ENCODE data around the gene GAS2L3. TPM values are rescaled to one million over a fixed set of nuclear protein-coding genes. Genes with fewer than 3 reads are reported as not detected.
A peak's percentile ranks its signal among the peaks of the same experiment; 100 is the strongest.

Gene GAS2L3
- total and polyA plus RNA-seq, 7 donors: 0.26 to 1.8 (median 0.61) TPM

DNA sequence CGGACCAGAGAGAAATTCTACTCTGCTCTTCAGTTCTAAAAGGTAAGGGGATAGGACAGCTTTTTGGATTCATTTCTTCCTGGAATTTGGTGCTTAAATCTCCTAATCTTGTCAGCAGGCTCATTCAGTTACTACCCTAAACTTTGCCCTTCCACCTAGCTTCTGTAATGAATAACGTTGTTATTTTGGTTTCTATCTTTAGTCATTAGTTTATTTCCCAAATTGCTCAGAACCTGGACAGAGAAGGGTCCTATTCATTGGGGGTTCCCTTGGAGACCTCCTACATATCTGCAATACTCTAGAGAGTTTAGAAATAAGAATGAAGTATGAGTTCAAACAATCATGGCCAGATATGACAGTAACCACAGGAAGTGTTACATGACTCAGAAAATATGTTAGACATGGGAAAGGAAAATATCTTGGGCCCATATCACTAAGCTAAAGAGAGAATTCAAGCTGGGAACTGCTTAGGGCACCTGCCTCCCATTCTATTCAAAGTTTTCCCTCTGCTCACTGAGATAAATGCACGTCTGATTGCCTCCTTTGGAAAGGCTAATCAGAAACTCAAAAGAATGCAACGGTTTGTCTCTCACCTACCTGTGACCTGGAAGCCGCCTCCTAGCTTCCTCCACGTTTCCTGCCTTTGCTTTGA is 87.9 kb downstream of the GAS2L3 start:
- no peak overlapping the region for H3K4me3 ChIP-seq
- H3K4me1 ChIP-seq: no peaks in the 10 kb centered on the region
- no peak overlapping the region for H3K27ac ChIP-seq
- TF ChIP-seq CTCF (IDR thresholded peaks at IDR 0.05): no peak
- intact Hi-C loops (cut with DNase I): no loop called here
- H3K9me3 ChIP-seq: peaks cover 7% of the 10 kb centered on the region
- no peaks in the 10 kb centered on the region for H3K27me3 ChIP-seq (ENCODE audit: insufficient read depth in 3 of 3, low read length in 2 of 3)
- no peak for DNase-seq
- no peaks in the 10 kb centered on the region for H3K36me3 ChIP-seq (ENCODE audit: insufficient read depth in 1 of 2, low read depth in 1 of 2)
- no peak for ATAC-seq
- WGBS, 3 donors: 42% methylated on average over 6 of the region's 6 CpGs

DNA sequence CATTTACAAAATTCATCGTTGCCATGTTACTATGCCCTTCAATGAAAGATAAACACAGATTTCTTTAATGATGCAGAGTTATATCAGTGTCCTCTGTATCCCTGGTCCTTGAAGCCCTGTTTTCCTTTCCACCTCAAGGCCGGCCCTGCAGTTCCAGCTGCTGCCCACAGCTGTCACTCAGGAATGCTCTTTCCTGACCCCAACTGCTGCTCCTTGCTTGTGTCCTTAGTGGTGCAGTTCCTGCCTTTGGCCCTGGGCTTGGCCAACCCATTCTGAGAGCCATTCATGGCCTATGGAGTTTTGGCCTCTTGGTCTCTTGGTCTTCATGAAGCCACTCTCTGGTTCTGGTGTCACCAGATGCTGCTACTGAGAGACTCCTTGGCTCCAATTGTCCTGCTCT is 93.1 kb downstream of the GAS2L3 start:
- WGBS, 3 donors: 46 to 63% (median 58%) methylated on average over 2 of the region's 2 CpGs
- intact Hi-C loops (cut with DNase I): no loop called here

GRCh38 chr12:100668945-100669536 is 95.6 kb downstream of the GAS2L3 start:
- Histone ChIP-seq H3K36me3 (ENCODE audit: insufficient read depth in 1 of 2, low read depth in 1 of 2) (no peaks in the 10 kb centered on the region), H3K9me3 (no peaks in the 10 kb centered on the region), H3K4me1 (no peaks in the 10 kb centered on the region), H3K27ac (no peak overlapping the region), H3K4me3 (no peak overlapping the region), H3K27me3 (ENCODE audit: insufficient read depth in 3 of 3, low read length in 2 of 3) (peaks cover 0 to 2% (median 0%) of the 10 kb centered on the region in 3 donors)
- intact Hi-C loops (cut with DNase I): no loop called here
- 34 to 36% (median 35%) methylated on average over 9 of the region's 9 CpGs for WGBS, 3 donors
- peak; percentile 35 for TF ChIP-seq CTCF (IDR thresholded peaks at IDR 0.05)
- ATAC-seq: no peak
- DNase-seq: peak; percentile 37 to 65

More for the DNA sequence above, 93.1 kb downstream of the GAS2L3 start:
- peaks cover 0 to 2% (median 0%) of the 10 kb centered on the region in 3 donors for H3K27me3 ChIP-seq (ENCODE audit: insufficient read depth in 3 of 3, low read length in 2 of 3)
- H3K4me1 ChIP-seq: no peaks in the 10 kb centered on the region
- no peaks in the 10 kb centered on the region for H3K9me3 ChIP-seq
- DNase-seq: no peak
- H3K4me3 ChIP-seq: no peak overlapping the region
- no peak for ATAC-seq
- H3K36me3 ChIP-seq (ENCODE audit: insufficient read depth in 1 of 2, low read depth in 1 of 2): no peaks in the 10 kb centered on the region
- no peak overlapping the region for H3K27ac ChIP-seq
- TF ChIP-seq CTCF (IDR thresholded peaks at IDR 0.05): no peak

- no peaks in the 10 kb centered on the region for H3K36me3 ChIP-seq (ENCODE audit: insufficient read depth in 1 of 2, low read depth in 1 of 2)
- DNase-seq (no peak), ATAC-seq (no peak)
- H3K9me3 ChIP-seq: no peaks in the 10 kb centered on the region
- intact Hi-C loops (cut with DNase I): no loop called here
- WGBS, 3 donors: 58 to 67% (median 64%) methylated on average over 4 of the region's 4 CpGs
- H3K27ac ChIP-seq: no peak overlapping the region
- H3K4me3 ChIP-seq: no peak overlapping the region
- TF ChIP-seq CTCF (IDR thresholded peaks at IDR 0.05): no peak
- H3K4me1 ChIP-seq: no peaks in the 10 kb centered on the region
- peaks cover 0 to 2% (median 0%) of the 10 kb centered on the region in 3 donors for H3K27me3 ChIP-seq (ENCODE audit: insufficient read depth in 3 of 3, low read length in 2 of 3)
These were observed 96.4 kb downstream of the GAS2L3 start for GRCh38 chr12:100669922-100670321.

Measured in psoas muscle (tissue), 8 donors.